NCI-H2107 (cell line): ENCODE measurements around the gene RAPGEF3.

ENCODE experiments used
- DNase-seq: peaks from one replicate; lab custom pipeline; 2025; lab: John Stamatoyannopoulos, UW

The RAPGEF3 gene

GRCh38 chr12:47686645-47687240 is 71.9 kb downstream of the RAPGEF3 start:
- DNase-seq, result no peak
